ENCODE data around the gene SUSD1.
"Not testable (repeated sequence)": the region's sequence is repeated elsewhere in the genome, so short reads cannot be mapped to it uniquely, and the experiment has no call there.

SUSD1 gene

DNA sequence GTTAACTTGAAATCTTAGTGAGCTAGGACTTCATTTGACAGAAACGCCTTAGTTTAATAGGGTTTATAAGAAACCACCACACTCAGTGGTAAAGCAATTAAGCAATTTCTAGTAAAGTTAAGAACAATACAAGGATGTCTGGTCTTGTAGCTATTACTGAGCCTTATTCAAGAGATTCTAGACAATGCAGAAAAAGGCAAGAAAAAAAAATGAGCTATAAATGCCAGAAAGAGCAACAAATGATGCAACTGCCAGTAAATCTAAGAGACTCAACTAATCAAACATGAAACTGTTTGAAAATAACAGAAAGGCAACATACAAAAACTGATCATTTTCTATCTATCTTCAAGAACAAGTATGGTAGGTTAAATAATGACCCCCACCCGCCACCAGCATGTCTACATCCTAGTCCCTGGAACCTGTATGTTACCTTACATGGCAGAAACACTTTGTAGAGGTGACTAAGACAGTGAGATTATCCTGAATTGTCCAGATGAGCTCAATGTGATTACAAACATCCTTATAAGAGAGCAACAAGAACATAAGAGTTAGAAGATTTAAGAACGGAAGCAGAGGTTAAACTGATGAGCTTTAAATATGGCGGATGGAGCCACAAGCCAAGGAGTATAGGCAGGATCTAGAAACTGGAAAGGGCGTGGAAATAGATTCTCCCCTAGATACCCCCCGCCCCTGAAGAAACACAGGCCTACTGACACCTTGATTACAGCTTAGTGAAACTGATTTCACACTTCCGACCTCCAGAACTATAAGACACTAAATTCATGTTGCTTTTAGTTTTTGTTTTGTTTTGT, 93.0 kb downstream of the SUSD1 start:
- no peaks in the 10 kb centered on the region for H3K36me3 ChIP-seq (ENCODE audit: control insufficient read depth in 2 of 2, insufficient read depth in 2 of 2, low read length in 2 of 2)
- H3K9me3 ChIP-seq (ENCODE audit: control insufficient read depth in 2 of 2, low read length in 2 of 2): peaks cover 0 to 4% of the 10 kb centered on the region in 2 donors
- H3K27me3 ChIP-seq (ENCODE audit: control insufficient read depth in 1 of 2, insufficient read depth in 2 of 2, low read length in 2 of 2): no peaks in the 10 kb centered on the region
- no peak overlapping the region for H3K9ac ChIP-seq (ENCODE audit: low read length in 2 of 2)
- H3K4me3 ChIP-seq (ENCODE audit: low read length in 2 of 2): no peak overlapping the region
- no peak overlapping the region for H3K27ac ChIP-seq (ENCODE audit: low read length)
- no peaks in the 10 kb centered on the region for H3K4me1 ChIP-seq (ENCODE audit: control insufficient read depth, insufficient read depth, low read length)

DNA sequence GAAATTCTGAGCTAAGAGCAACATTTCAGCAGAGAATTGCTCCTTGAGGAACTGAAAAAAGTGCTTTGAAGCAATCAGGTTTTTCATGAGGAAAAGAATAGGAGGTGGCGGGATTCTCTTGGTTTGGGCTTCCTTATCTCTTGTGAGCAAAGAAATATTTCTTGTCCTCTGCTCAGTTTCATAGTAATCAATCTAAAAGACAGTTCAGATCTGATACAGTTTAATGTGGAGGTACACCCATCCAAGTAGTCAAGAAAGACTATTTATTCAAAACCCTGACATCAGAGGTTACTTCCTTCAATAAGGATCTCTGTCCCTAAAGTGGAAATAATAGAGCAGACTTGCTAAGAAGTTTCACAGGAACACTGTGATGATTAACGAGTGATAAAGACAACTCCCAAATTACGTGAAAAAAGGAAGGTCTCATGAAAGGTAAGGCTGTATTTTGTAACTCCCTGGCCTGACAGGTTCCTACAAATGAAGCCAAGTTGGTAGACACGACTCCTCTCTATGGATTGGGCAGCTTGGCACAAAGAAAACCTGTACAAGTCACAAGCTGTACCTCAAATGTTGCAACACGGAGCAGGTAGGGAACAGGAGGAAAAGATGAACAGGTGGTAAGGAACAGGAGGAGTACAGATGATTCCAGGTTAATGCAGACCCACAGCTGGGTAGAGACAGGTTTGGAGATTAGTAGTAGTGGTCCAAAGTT, 94.1 kb downstream of the SUSD1 start:
- Histone ChIP-seq H3K4me1 (ENCODE audit: control insufficient read depth, insufficient read depth, low read length) (no peaks in the 10 kb centered on the region), H3K9ac (ENCODE audit: low read length in 2 of 2) (no peak overlapping the region), H3K36me3 (ENCODE audit: control insufficient read depth in 2 of 2, insufficient read depth in 2 of 2, low read length in 2 of 2) (no peaks in the 10 kb centered on the region), H3K4me3 (ENCODE audit: low read length in 2 of 2) (no peak overlapping the region), H3K27ac (ENCODE audit: low read length) (no peak overlapping the region), H3K27me3 (ENCODE audit: control insufficient read depth in 1 of 2, insufficient read depth in 2 of 2, low read length in 2 of 2) (no peaks in the 10 kb centered on the region), H3K9me3 (ENCODE audit: control insufficient read depth in 2 of 2, low read length in 2 of 2) (peaks cover 0 to 4% of the 10 kb centered on the region in 2 donors)

DNA sequence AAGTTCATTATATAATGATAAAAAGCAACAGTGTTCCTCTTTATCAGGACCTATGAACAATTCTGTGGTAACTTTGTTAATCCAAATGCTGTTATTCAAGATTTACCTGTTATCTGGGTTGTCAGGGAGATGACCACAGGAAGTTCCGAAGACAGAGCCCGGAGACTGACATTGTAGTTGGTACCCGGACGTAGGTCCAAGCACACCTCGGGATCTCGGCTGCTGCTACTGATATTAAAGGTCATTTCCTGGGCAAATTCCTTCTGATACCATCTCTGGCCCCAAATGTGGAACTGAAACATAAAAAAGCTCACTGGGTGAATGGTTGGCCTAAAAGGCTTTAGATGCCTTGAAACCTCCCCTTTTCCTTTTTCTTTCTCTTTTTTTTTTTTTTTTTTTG, 96.7 kb downstream of the SUSD1 start:
- H3K4me1 ChIP-seq (ENCODE audit: control insufficient read depth, insufficient read depth, low read length): peaks cover 10% of the 10 kb centered on the region

DNA sequence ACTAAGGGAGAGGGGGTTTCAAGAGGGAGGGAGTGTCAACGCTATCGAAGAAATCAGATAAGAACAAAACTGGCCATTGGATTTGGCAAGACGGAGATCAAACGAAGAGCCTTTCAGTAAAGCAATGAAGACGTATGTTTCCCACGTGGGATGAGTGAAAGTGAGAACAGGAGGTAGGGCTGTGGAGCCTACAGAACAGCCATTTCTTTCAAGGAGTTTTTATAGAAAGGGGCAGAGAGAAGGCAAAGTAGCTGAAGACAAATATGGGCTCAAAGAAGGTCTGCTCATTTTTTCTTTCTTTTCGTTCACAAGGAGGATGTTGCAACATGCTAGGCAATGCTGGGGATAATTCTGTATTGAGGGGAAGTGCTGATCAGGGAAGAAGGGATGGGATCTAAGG, 98.3 kb downstream of the SUSD1 start:
- no peak overlapping the region for H3K4me3 ChIP-seq (ENCODE audit: low read length in 2 of 2)
- no peaks in the 10 kb centered on the region for H3K36me3 ChIP-seq (ENCODE audit: control insufficient read depth in 2 of 2, insufficient read depth in 2 of 2, low read length in 2 of 2)
- no peaks in the 10 kb centered on the region for H3K27me3 ChIP-seq (ENCODE audit: control insufficient read depth in 1 of 2, insufficient read depth in 2 of 2, low read length in 2 of 2)
- H3K9ac ChIP-seq (ENCODE audit: low read length in 2 of 2): no peak overlapping the region
- H3K9me3 ChIP-seq (ENCODE audit: control insufficient read depth in 2 of 2, low read length in 2 of 2): no peaks in the 10 kb centered on the region
- no peak overlapping the region for H3K27ac ChIP-seq (ENCODE audit: low read length)
- H3K4me1 ChIP-seq (ENCODE audit: control insufficient read depth, insufficient read depth, low read length): peaks cover 14% of the 10 kb centered on the region

More for the DNA sequence above, 96.7 kb downstream of the SUSD1 start:
- Histone ChIP-seq H3K9me3 (ENCODE audit: control insufficient read depth in 2 of 2, low read length in 2 of 2) (peaks cover 0 to 4% of the 10 kb centered on the region in 2 donors), H3K9ac (ENCODE audit: low read length in 2 of 2) (no peak overlapping the region), H3K4me3 (ENCODE audit: low read length in 2 of 2) (no peak overlapping the region), H3K27me3 (ENCODE audit: control insufficient read depth in 1 of 2, insufficient read depth in 2 of 2, low read length in 2 of 2) (no peaks in the 10 kb centered on the region), H3K27ac (ENCODE audit: low read length) (no peak overlapping the region), H3K36me3 (ENCODE audit: control insufficient read depth in 2 of 2, insufficient read depth in 2 of 2, low read length in 2 of 2) (no peaks in the 10 kb centered on the region)

DNA sequence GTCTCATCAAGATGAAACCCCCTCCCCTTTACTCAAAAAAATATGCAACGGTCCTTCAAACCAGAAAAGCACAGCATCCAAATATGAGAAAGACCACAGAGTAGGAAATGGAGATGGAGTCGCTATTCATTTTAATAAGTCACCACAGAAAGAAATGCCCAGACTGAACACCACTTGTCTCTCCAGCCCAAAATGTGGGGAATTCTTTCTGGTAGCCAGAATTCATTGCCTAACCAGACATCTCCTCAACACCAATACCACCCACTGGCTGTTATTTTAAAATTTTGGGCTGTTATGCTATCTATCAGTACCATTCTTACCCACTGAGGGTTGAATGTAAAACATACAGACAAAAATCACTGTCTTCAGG, 100.1 kb downstream of the SUSD1 start:
- H3K4me1 ChIP-seq (ENCODE audit: control insufficient read depth, insufficient read depth, low read length): peaks cover 14% of the 10 kb centered on the region
- no peak overlapping the region for H3K4me3 ChIP-seq (ENCODE audit: low read length in 2 of 2)
- H3K9me3 ChIP-seq (ENCODE audit: control insufficient read depth in 2 of 2, low read length in 2 of 2): no peaks in the 10 kb centered on the region
- H3K27me3 ChIP-seq (ENCODE audit: control insufficient read depth in 1 of 2, insufficient read depth in 2 of 2, low read length in 2 of 2): no peaks in the 10 kb centered on the region
- peak overlapping the region; percentile 76 for H3K27ac ChIP-seq (ENCODE audit: low read length)
- H3K9ac ChIP-seq (ENCODE audit: low read length in 2 of 2): peak overlapping the region; percentile 51 to 77
- H3K36me3 ChIP-seq (ENCODE audit: control insufficient read depth in 2 of 2, insufficient read depth in 2 of 2, low read length in 2 of 2): no peaks in the 10 kb centered on the region

DNA sequence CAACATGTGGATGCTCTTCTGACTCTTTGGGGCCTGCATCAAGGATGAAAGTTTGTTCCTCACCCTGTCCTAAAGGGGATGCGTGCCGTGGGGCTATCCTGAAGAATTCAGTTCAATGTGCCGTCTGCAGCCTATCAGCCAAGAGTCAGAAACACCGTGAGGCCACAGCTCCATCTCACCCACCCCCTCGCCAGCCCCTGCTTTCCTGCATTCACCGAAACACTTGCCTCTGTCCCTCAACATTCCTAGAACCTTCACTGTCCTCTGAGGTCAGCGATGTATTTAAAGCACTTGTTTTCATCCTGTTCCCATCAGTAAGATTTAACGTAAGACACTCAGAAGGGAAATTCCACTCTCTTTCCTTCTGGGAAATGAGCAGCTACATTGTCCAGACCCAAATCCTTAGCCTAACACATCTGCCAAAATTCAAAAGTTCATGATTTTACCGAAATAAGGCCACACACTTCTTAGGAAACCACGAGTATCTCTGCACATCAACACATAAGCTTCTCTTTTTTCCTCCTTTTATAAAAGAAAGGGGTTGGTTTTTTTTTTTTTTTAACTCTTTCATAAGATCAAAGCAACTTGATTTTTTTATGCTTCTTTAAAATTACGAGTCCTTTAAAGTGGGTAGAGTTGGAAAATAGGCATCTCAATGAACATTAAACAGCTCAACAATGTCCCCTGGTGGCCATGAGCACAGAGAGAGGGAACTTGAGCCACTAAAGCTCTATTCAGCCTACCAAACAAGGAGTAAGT, 100.7 kb downstream of the SUSD1 start:
- Histone ChIP-seq H3K4me3 (ENCODE audit: low read length in 2 of 2) (peak overlapping the region in 1 of 2 donors; percentile 35), H3K4me1 (ENCODE audit: control insufficient read depth, insufficient read depth, low read length) (peaks cover 14% of the 10 kb centered on the region)

DNA sequence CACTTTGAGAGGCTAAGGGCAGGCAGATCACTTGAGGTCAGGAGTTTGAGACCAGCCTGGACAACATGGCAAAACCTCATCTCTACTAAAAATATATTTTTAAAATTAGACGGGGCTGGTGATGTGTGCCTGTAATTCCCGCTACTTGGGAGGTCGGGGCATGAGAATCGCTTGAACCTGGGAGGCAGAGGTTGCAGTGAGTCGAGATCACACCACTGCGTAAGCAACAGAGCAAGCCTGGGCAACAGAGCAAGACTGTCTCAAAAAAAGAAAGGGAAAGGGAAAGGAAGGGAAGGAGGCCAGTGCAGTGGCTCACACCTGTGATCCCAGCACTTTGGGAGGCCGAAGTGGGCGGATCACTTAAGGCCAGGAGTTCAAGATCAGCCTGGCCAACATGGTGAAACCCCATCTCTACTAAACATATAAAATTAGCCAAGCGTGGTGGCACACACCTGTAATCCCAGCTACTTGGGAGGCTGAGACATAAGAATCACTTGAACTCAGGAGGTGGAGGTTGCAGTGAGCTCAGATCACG, 101.4 kb downstream of the SUSD1 start:
- Histone ChIP-seq H3K4me1 (ENCODE audit: control insufficient read depth, insufficient read depth, low read length) (peaks cover 14% of the 10 kb centered on the region), H3K9ac (ENCODE audit: low read length in 2 of 2) (peak overlapping the region in 1 of 2 donors; percentile 68), H3K27ac (ENCODE audit: low read length) (peak overlapping the region; percentile 76)
- H3K4me3 ChIP-seq (ENCODE audit: low read length in 2 of 2); H3K36me3 ChIP-seq (ENCODE audit: control insufficient read depth in 2 of 2, insufficient read depth in 2 of 2, low read length in 2 of 2); H3K27me3 ChIP-seq (ENCODE audit: control insufficient read depth in 1 of 2, insufficient read depth in 2 of 2, low read length in 2 of 2); H3K9me3 ChIP-seq (ENCODE audit: control insufficient read depth in 2 of 2, low read length in 2 of 2): not testable (repeated sequence)

More for the DNA sequence above, 100.7 kb downstream of the SUSD1 start:
- Histone ChIP-seq H3K36me3 (ENCODE audit: control insufficient read depth in 2 of 2, insufficient read depth in 2 of 2, low read length in 2 of 2) (no peaks in the 10 kb centered on the region), H3K9me3 (ENCODE audit: control insufficient read depth in 2 of 2, low read length in 2 of 2) (no peaks in the 10 kb centered on the region), H3K27me3 (ENCODE audit: control insufficient read depth in 1 of 2, insufficient read depth in 2 of 2, low read length in 2 of 2) (no peaks in the 10 kb centered on the region), H3K27ac (ENCODE audit: low read length) (peak overlapping the region; percentile 76), H3K9ac (ENCODE audit: low read length in 2 of 2) (peak overlapping the region; percentile 6 to 77)

DNA sequence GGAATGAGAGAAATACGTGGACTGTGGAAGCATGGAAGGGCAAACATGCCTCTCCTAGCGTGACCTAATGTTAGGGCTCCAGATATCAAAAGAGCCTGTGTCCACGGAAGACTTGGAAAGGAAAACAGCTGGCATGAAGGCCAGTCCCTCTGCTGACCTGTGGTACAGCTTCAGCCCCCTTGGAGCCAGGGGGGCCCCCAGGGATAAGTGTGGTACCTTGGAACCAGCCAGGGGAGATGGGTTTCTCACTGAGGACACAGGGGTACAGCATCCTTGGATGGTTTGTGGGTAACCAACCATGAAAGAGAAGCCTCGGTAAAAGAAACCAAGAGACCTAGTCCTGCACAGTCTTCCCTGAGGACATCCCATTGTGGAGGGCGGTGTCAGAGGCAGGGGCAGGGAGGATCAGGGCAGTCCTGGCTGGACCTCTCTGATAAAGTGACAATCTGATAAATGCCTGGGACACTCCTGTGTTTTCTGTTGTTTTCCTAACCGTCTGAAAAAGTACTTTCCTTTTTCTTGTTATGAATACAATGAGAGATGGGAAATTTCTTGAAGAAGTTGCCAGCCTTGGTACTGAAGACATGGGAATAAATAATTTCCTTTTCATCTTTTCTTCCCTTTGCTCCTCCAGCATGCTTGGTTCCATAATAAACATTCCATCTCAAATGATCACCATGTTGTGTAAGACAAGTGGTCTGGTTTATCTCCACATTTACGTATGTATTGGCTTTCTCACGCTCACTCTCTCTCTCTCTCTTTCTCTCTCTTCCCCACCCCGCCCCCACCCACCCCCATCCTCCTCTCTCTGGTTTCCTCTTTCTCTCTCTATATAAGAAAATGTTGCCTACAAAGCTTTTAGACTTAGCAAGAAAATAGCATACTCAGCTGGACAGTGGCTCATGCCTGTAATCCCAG, 102.1 kb downstream of the SUSD1 start:
- Histone ChIP-seq H3K4me1 (ENCODE audit: control insufficient read depth, insufficient read depth, low read length) (peaks cover 14% of the 10 kb centered on the region), H3K27ac (ENCODE audit: low read length) (peak overlapping the region; percentile 25), H3K4me3 (ENCODE audit: low read length in 2 of 2) (peak overlapping the region in 1 of 2 donors; percentile 52), H3K9ac (ENCODE audit: low read length in 2 of 2) (peak overlapping the region in 1 of 2 donors; percentile 68), H3K36me3 (ENCODE audit: control insufficient read depth in 2 of 2, insufficient read depth in 2 of 2, low read length in 2 of 2) (no peaks in the 10 kb centered on the region), H3K9me3 (ENCODE audit: control insufficient read depth in 2 of 2, low read length in 2 of 2) (no peaks in the 10 kb centered on the region), H3K27me3 (ENCODE audit: control insufficient read depth in 1 of 2, insufficient read depth in 2 of 2, low read length in 2 of 2) (no peaks in the 10 kb centered on the region)

DNA sequence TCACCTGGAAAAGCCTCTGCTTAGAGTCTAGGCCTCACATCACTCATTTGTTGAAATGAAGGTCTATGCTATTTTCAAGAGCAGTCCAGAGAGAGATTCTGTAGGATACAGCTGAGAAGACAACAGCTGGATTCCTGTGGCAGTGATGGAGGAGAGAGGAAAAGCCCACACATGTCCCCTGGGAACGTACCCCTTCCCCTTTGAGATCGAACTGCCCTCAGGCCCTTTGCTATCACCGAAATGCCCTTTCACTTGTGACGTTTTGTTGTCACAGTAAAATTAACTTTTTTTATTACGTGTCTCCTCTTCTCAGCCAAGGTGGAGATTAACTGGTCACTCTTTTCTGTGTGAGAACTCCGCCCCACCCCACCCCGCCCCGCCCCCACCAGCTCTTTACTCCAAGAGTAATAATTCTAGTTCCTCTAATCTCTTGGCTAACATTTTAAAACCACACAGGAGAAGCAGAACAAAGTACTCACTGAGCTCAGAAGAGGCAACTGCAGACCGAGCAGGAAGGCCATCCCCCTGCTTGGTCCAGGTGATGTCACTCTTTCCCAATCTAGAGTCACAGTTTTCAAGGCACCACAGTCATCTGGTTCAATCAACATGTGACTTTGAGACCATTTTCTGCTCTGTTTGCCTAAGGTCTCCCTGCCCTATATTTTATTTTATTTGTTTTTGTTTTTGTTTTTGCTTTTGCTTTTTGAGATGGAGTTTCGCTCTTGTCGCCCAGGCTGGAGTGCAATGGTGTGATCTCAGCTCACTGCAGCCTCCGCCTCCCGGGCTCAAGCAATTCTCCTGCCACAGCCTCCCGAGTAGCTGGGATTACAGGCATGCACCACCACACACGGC, 105.6 kb downstream of the SUSD1 start:
- Histone ChIP-seq H3K27me3 (ENCODE audit: control insufficient read depth in 1 of 2, insufficient read depth in 2 of 2, low read length in 2 of 2) (no peaks in the 10 kb centered on the region), H3K27ac (ENCODE audit: low read length) (no peak overlapping the region), H3K4me1 (ENCODE audit: control insufficient read depth, insufficient read depth, low read length) (peaks cover 9% of the 10 kb centered on the region), H3K9me3 (ENCODE audit: control insufficient read depth in 2 of 2, low read length in 2 of 2) (no peaks in the 10 kb centered on the region), H3K9ac (ENCODE audit: low read length in 2 of 2) (no peak overlapping the region), H3K36me3 (ENCODE audit: control insufficient read depth in 2 of 2, insufficient read depth in 2 of 2, low read length in 2 of 2) (no peaks in the 10 kb centered on the region), H3K4me3 (ENCODE audit: low read length in 2 of 2) (no peak overlapping the region)
